A549 (cell line): ENCODE data around the gene CARNS1. TPM values are rescaled to one million over a fixed set of nuclear protein-coding genes. Genes with fewer than 3 reads are reported as not detected.

Experiments
- ATAC-seq, 2 experiments: fragments of 200-7000 bp in 1 of 2; fragments of >200 bp in 1 of 2; cut with Nextera tagmentation in 1 of 2; cut with Tn5 transposase in 1 of 2; 3 replicates each; pipeline versions ENCODE4 v1.8.0 to v1.9.1; 2018 to 2020; ENCODE audit warnings: mild to moderate bottlenecking in 1 of 2, moderate library complexity in 1 of 2
- CTCF ChIA-PET: fragments of 300-600 bp; sonication (Branson Sonifier 250); formaldehyde crosslinking; extraction: SDS; loops from one replicate; lab custom pipeline; 2021; ENCODE audit warnings: antibody characterized with exemption, inconsistent platforms; lab: Yijun Ruan, JAX
- POLR2A ChIA-PET: fragments of 350-600 bp; formaldehyde crosslinking; extraction: SDS; loops from one replicate; lab custom pipeline; 2021; ENCODE audit warnings: antibody characterized with exemption, inconsistent platforms; lab: Yijun Ruan, JAX
- DNase-seq, 2 experiments: peaks; one replicate each; pipeline versions ENCODE4 v3.0.0 to v3.0.0-alpha.2; 2011 to 2016; ENCODE audit warnings: low read depth in 1 of 2, low spot score in 1 of 2
- FAIRE-seq: peaks from 2 replicates; lab custom pipeline; 2011; peaks lifted over from hg19 to GRCh38; lab: Jason Lieb, UNC
- H3K27ac ChIP-seq, 2 experiments: fragments of >200 bp; sonication (Bioruptor Twin); formaldehyde crosslinking; 3 replicates each; pipeline ENCODE4 v1.5.1; 2016 to 2017
- H3K4me1 ChIP-seq: fragments of >200 bp; sonication (Bioruptor Twin); formaldehyde crosslinking; 3 replicates; pipeline ENCODE4 v1.6.1; 2016
- H3K4me2 ChIP-seq: fragments of >200 bp; sonication (Bioruptor Twin); formaldehyde crosslinking; 3 replicates; pipeline ENCODE4 v1.6.1; 2016
- H3K4me3 ChIP-seq: fragments of >200 bp; sonication (Bioruptor Twin); formaldehyde crosslinking; 3 replicates; pipeline ENCODE4 v1.5.1; 2016
- H3K9me3 ChIP-seq: fragments of >200 bp; sonication (Bioruptor Twin); formaldehyde crosslinking; 3 replicates; pipeline ENCODE4 v1.6.1; 2016
- BHLHE40 ChIP-seq: IDR thresholded peaks from 2 replicates; pipeline ENCODE4 v1.6.1; 2012; ENCODE audit warnings: low read depth, low read length, inconsistent platforms
- CBX8 ChIP-seq: fragments of 200-600 bp; sonication (generic); IDR thresholded peaks from 2 replicates; pipeline ENCODE4 v1.6.1; 2016
- CHD2 ChIP-seq: fragments of 150-350 bp; IDR thresholded peaks from 2 replicates; pipeline ENCODE4 v1.6.1; 2014; ENCODE audit warnings: low read length; ENCODE audit not compliant: partially characterized antibody
- FOSB ChIP-seq: fragments of 250-450 bp; sonication (Bioruptor Pico); IDR thresholded peaks from 2 replicates; pipeline ENCODE4 v1.5.0; 2020; ENCODE audit warnings: mild to moderate bottlenecking, moderate library complexity
- FOXS1 ChIP-seq: fragments of 250-450 bp; sonication (Bioruptor Pico); IDR thresholded peaks from 2 replicates; pipeline ENCODE4 v1.5.0; 2020; ENCODE audit warnings: mild to moderate bottlenecking, moderate library complexity
- HOXA7 ChIP-seq: fragments of 250-450 bp; sonication (Bioruptor Pico); IDR thresholded peaks from 2 replicates; pipeline ENCODE4 v1.5.0; 2020; ENCODE audit warnings: mild to moderate bottlenecking, moderate library complexity
- KDM1A ChIP-seq: fragments of 200-600 bp; sonication (generic); IDR thresholded peaks from 2 replicates; pipeline ENCODE4 v1.6.1; 2016; ENCODE audit warnings: low read depth, mild to moderate bottlenecking
- MAFK ChIP-seq: fragments of 450-650 bp; IDR thresholded peaks from 2 replicates; pipeline ENCODE4 v1.6.1; 2014; ENCODE audit not compliant: partially characterized antibody
- POLR2AphosphoS2 ChIP-seq: conservative IDR thresholded peaks from 2 replicates; pipeline ENCODE4 v1.6.1; 2012; ENCODE audit warnings: low read length, improper control_type of control experiment, inconsistent platforms
- RARB ChIP-seq: fragments of 250-450 bp; sonication (Bioruptor Pico); IDR thresholded peaks from 2 replicates; pipeline ENCODE4 v1.8.0; 2021; ENCODE audit warnings: mild to moderate bottlenecking, moderate library complexity
- ZFP36 ChIP-seq: fragments of 450-650 bp; IDR thresholded peaks from 2 replicates; pipeline ENCODE4 v1.6.1; 2014; ENCODE audit warnings: borderline replicate concordance; ENCODE audit not compliant: partially characterized antibody
- ZNF302 ChIP-seq: fragments of 250-450 bp; sonication (Bioruptor Pico); IDR thresholded peaks from 2 replicates; pipeline ENCODE4 v1.9.0; 2021; ENCODE audit warnings: inconsistent platforms, mild to moderate bottlenecking, moderate library complexity
- ZSCAN20 ChIP-seq: fragments of 250-450 bp; sonication (Bioruptor Pico); IDR thresholded peaks from 2 replicates; pipeline ENCODE4 v1.8.0; 2022; ENCODE audit warnings: mild to moderate bottlenecking, moderate library complexity
- WGBS: methylation state at CpG from one replicate; pipeline ENCODE4 v1.1.6; 2017; ENCODE audit errors: missing lambda C conversion rate; 5-methylcytosine and 5-hydroxymethylcytosine counted together
- polyA plus RNA-seq, 4 experiments: library from polyadenylated mRNA; depleted of rRNA in 3 of 4; stranded (reverse); fragments of >200 nt; fragmentation: RNase III in 1 of 4; extraction: RNeasy Plus Mini Kit Qiagen cat#74134 plus additional on column Dnase treatment in 1 of 4; gene quantifications; 2 replicates in 3 of 4; 3 replicates in 1 of 4; pipeline ENCODE4 v1.2.3, GENCODE V29; 2011 to 2017
- TF ChIP-seq, protein P1 (sequence below): IDR thresholded peaks from 2 replicates; pipeline ENCODE4 v1.6.1; 2012
- TF ChIP-seq, protein P2 (sequence below): fragments of >200 bp; sonication (Bioruptor Twin); formaldehyde crosslinking; IDR thresholded peaks from 3 replicates; pipeline ENCODE4 v1.5.1; 2016
- TF ChIP-seq, protein P3 (sequence below): IDR thresholded peaks from 2 replicates; pipeline ENCODE4 v1.6.1; 2012; ENCODE audit warnings: low read depth, borderline replicate concordance
- TF ChIP-seq, protein P4 (sequence below): fragments of >200 bp; sonication (Bioruptor Twin); formaldehyde crosslinking; IDR thresholded peaks from 3 replicates; pipeline ENCODE4 v1.6.1; 2016

Gene CARNS1
- polyA plus RNA-seq, 2 of the 4 experiments (the other 2 are of a cell fraction): 0.08 to 0.10 TPM

DNA sequence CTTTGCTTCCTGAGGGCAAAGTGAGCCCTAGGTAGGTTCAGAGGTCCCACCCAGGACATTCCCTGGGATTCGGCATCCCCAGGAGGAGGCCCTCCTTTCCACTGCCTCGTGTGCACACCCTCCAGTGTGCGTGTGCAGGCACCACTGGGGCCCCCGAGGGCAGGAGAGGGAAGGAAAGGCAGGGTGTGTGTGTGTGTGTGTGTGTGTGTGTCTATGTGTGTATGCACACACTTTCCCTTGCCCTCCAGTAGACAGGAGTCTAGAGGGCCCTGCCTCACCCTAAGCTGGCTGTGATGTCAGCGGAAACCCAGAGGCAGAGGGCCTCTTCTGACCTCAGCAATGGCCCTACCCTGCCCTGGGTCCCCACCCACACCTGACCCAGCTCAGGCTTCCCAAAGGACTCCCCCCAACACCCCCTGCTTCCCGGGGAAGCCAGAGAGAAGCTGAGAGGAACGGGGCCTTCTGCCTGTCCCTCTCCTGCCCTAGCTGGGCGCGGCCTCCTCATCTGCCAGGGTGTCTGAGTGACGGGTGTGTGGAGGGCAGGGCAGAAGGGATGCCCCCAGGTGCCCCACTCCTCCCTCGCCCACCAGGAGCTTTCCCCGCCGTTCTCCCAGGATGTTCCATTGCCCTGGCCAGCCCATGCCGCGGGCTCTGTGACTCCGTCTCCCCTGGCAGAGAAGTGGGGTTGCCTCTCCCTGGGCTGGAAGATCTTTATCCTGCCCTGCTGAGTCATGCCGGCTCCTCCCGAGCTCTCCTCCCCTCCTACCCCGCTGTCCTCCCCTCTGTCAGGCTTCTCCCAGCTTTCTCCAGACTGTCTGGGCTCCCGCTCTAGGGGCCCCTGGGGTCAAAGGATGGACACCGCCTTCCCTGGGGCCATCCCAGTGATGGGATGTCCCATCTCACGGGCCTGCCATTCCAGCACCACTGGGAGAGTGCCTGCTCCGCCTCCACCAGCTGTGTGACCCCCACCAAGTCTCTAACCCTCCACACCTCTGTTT, 36.1 kb upstream of the CARNS1 start (continued):
- TF ChIP-seq ZFP36 (no peak), ZNF302 (peak; percentile 55; the same call in 1 of the 2 replicates), FOXS1 (CRISPR knock-in tag) (no peak), ZSCAN20 (CRISPR knock-in tag) (no peak; the same call in 1 of the 2 replicates), CBX8 (no peak), HOXA7 (CRISPR knock-in tag) (peak; percentile 85), BHLHE40 (no peak), FOSB (CRISPR knock-in tag) (peak; percentile 42; the same call in 1 of the 2 replicates), KDM1A (no peak), CHD2 (no peak), MAFK (peak; percentile 94)
- TF ChIP-seq, protein P1, sequence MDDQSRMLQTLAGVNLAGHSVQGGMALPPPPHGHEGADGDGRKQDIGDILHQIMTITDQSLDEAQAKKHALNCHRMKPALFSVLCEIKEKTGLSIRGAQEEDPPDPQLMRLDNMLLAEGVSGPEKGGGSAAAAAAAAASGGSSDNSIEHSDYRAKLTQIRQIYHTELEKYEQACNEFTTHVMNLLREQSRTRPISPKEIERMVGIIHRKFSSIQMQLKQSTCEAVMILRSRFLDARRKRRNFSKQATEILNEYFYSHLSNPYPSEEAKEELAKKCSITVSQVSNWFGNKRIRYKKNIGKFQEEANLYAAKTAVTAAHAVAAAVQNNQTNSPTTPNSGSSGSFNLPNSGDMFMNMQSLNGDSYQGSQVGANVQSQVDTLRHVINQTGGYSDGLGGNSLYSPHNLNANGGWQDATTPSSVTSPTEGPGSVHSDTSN: peak; percentile 64
- TF ChIP-seq, protein P2, sequence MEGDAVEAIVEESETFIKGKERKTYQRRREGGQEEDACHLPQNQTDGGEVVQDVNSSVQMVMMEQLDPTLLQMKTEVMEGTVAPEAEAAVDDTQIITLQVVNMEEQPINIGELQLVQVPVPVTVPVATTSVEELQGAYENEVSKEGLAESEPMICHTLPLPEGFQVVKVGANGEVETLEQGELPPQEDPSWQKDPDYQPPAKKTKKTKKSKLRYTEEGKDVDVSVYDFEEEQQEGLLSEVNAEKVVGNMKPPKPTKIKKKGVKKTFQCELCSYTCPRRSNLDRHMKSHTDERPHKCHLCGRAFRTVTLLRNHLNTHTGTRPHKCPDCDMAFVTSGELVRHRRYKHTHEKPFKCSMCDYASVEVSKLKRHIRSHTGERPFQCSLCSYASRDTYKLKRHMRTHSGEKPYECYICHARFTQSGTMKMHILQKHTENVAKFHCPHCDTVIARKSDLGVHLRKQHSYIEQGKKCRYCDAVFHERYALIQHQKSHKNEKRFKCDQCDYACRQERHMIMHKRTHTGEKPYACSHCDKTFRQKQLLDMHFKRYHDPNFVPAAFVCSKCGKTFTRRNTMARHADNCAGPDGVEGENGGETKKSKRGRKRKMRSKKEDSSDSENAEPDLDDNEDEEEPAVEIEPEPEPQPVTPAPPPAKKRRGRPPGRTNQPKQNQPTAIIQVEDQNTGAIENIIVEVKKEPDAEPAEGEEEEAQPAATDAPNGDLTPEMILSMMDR: no peak
- TF ChIP-seq, protein P3, sequence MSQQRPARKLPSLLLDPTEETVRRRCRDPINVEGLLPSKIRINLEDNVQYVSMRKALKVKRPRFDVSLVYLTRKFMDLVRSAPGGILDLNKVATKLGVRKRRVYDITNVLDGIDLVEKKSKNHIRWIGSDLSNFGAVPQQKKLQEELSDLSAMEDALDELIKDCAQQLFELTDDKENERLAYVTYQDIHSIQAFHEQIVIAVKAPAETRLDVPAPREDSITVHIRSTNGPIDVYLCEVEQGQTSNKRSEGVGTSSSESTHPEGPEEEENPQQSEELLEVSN: peak; percentile 36; the same call in 1 of the 2 replicates
- TF ChIP-seq, protein P4, sequence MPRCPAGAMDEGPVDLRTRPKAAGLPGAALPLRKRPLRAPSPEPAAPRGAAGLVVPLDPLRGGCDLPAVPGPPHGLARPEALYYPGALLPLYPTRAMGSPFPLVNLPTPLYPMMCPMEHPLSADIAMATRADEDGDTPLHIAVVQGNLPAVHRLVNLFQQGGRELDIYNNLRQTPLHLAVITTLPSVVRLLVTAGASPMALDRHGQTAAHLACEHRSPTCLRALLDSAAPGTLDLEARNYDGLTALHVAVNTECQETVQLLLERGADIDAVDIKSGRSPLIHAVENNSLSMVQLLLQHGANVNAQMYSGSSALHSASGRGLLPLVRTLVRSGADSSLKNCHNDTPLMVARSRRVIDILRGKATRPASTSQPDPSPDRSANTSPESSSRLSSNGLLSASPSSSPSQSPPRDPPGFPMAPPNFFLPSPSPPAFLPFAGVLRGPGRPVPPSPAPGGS: peak; percentile 34; the same call in 2 of the 3 replicates

DNA sequence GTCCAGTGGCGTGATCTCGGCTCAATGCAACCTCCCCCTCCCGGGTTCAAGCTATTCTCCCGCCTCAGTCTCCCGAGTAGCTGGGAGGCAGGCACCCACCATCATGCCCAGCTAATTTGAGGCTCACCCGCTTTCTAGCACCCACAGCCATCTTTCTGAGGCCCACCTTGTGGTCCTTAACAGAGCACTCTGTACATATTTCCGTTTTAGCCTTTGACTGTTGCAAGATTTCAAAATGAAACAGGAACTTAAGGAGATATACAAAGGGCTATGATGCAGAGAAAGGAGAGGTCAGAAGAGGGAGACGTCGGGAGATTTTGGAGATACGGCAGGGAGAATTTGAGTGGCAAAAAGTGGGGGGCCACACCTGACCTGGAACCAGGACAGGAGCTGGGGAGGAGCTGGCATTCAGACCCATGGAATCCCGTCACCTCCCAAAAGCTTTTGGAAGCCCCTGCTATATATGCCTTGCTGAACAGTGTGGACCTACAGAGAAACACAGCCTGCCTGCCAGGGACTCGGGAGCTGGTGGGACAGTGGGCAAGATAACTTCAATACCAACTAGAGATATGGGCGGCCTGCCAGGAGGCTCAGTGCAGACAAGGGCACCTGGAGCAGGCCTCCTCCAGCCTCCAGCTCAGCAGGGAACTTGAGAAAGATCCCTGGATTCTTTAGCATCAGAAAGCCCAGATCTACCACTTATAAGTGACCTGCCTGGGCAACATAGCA, 34.1 kb upstream of the CARNS1 start:
- no peak overlapping the region for H3K4me3 ChIP-seq
- no peak for ATAC-seq
- 76% methylated on average over 13 of the region's 13 CpGs for WGBS
- no peak for DNase-seq
- peaks cover 85% of the 10 kb centered on the region for H3K4me1 ChIP-seq
- ChIA-PET POLR2A (interaction anchor here (1.4 to 7.7 kb wide), 6 partner anchors 7 to 35 kb away, joined by 4 to 129 read pairs (median 14); partner anchors contain the start of genes POLD4 and PPP1CA), CTCF (interaction anchor here (0.6 to 46.2 kb wide), 23 partner anchors 0 to 175 kb away, joined by 3 to 1913 read pairs (median 6); partner anchors contain the start of genes CLCF1, POLD4, PPP1CA and RAD9A)
- FAIRE-seq: no peak
- TF ChIP-seq POLR2AphosphoS2 (no peak), RARB (CRISPR knock-in tag) (no peak)
- TF ChIP-seq, protein P2: no peak
- H3K27ac ChIP-seq: peak overlapping the region; percentile 95 to 100
- H3K9me3 ChIP-seq: no peaks in the 10 kb centered on the region
- peak overlapping the region; percentile 95 for H3K4me2 ChIP-seq
